Measurements from ENCODE around the gene TF.

TF gene

GRCh38 chr3:133834621-133835417 lies 88.6 kb downstream of the TF start:
- DNase-seq (ENCODE audit: low spot score), result no peak

GRCh38 chr3:133835418-133835743 lies 89.2 kb downstream of the TF start:
- DNase-seq (ENCODE audit: low spot score), result no peak

GRCh38 chr3:133835961-133836360 lies 89.8 kb downstream of the TF start:
- no peak for DNase-seq (ENCODE audit: low spot score)

GRCh38 chr3:133836497-133837158 lies 90.4 kb downstream of the TF start:
- no peak for DNase-seq (ENCODE audit: low spot score)

- no peak for DNase-seq (ENCODE audit: low spot score)
These were observed 91.5 kb downstream of the TF start for GRCh38 chr3:133837487-133838295.

- no peak for DNase-seq (ENCODE audit: low spot score)
These were observed 92.2 kb downstream of the TF start for GRCh38 chr3:133838296-133838789.

GRCh38 chr3:133838916-133839800 lies 93.0 kb downstream of the TF start:
- DNase-seq (ENCODE audit: low spot score), result no peak

- no peak for DNase-seq (ENCODE audit: low spot score)
These were observed 94.0 kb downstream of the TF start for GRCh38 chr3:133840055-133840737.

GRCh38 chr3:133840767-133841166 lies 94.6 kb downstream of the TF start:
- DNase-seq (ENCODE audit: low spot score), result no peak

- no peak for DNase-seq (ENCODE audit: low spot score)
These were observed 95.0 kb downstream of the TF start for GRCh38 chr3:133841196-133841595.

GRCh38 chr3:133842158-133842557 lies 96.0 kb downstream of the TF start:
- DNase-seq (ENCODE audit: low spot score), result no peak

- no peak for DNase-seq (ENCODE audit: low spot score)
These were observed 97.4 kb downstream of the TF start for GRCh38 chr3:133843634-133844033.

- no peak for DNase-seq (ENCODE audit: low spot score)
These were observed 98.9 kb downstream of the TF start for GRCh38 chr3:133845127-133845526.

Small RNA genes lying within 50 kb of the gene (small RNA-seq; reads per million reads assigned to genes)
- 0 to 0.22 reads per million in 2 experiments for gene RNA5SP140

Data from SK-N-DZ (cell line).